A673 (cell line): ENCODE data around the gene MBD5.

ENCODE experiments used
- EZH2 ChIP-seq: fragments of 200-600 bp; sonication (generic); IDR thresholded peaks from 2 replicates; pipeline ENCODE4 v1.6.1; 2017; ENCODE audit warnings: borderline replicate concordance, low read depth, mild to moderate bottlenecking, mixed read lengths, antibody characterized with exemption, low read length; ENCODE audit not compliant: poor library complexity, severe bottlenecking
- TF ChIP-seq, protein P1 (sequence below): fragments of 300-800, 200-600 bp; sonication (generic); conservative IDR thresholded peaks from 2 replicates; pipeline ENCODE4 v1.5.1; 2017; ENCODE audit warnings: low read depth, mild to moderate bottlenecking, antibody characterized with exemption, low read length, moderate library complexity, mixed read lengths

DNA sequence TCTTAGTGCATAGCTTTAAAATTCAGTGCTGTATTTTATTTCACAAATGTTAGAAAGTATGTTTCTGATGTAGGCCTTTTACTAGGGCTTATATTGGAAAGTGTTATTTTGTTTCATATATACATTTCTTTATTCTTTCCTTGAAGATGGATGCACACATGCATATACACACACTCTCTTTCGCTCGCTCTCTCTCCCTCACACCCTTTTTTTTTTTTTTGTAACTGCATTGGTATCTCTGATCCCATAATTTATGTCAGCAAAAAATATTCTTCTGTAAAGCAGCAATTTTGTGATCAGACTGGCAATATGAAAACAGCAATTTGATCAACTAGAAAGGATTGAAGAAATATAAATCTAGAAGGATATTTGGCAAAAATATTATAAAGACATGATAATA lies 2.0 kb downstream of the MBD5 start:
- TF ChIP-seq, protein P1, sequence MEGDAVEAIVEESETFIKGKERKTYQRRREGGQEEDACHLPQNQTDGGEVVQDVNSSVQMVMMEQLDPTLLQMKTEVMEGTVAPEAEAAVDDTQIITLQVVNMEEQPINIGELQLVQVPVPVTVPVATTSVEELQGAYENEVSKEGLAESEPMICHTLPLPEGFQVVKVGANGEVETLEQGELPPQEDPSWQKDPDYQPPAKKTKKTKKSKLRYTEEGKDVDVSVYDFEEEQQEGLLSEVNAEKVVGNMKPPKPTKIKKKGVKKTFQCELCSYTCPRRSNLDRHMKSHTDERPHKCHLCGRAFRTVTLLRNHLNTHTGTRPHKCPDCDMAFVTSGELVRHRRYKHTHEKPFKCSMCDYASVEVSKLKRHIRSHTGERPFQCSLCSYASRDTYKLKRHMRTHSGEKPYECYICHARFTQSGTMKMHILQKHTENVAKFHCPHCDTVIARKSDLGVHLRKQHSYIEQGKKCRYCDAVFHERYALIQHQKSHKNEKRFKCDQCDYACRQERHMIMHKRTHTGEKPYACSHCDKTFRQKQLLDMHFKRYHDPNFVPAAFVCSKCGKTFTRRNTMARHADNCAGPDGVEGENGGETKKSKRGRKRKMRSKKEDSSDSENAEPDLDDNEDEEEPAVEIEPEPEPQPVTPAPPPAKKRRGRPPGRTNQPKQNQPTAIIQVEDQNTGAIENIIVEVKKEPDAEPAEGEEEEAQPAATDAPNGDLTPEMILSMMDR, result no peak
- TF ChIP-seq EZH2, result no peak
